ENCODE data around the gene CCR7.

The CCR7 gene, protein sequence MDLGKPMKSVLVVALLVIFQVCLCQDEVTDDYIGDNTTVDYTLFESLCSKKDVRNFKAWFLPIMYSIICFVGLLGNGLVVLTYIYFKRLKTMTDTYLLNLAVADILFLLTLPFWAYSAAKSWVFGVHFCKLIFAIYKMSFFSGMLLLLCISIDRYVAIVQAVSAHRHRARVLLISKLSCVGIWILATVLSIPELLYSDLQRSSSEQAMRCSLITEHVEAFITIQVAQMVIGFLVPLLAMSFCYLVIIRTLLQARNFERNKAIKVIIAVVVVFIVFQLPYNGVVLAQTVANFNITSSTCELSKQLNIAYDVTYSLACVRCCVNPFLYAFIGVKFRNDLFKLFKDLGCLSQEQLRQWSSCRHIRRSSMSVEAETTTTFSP

GRCh38 chr17:40564883-40565768, at the start of gene CCR7:
Gene CCR7 (minus strand): TSS chr17:40565472. CDS start chr17:40565409, 63 bp downstream.
- DNase-seq (ENCODE audit: low read depth) = no peak
- no peak within 1 kb of the TSS for H3K4me3 ChIP-seq (ENCODE audit: low read length)
- TF ChIP-seq, protein P1, sequence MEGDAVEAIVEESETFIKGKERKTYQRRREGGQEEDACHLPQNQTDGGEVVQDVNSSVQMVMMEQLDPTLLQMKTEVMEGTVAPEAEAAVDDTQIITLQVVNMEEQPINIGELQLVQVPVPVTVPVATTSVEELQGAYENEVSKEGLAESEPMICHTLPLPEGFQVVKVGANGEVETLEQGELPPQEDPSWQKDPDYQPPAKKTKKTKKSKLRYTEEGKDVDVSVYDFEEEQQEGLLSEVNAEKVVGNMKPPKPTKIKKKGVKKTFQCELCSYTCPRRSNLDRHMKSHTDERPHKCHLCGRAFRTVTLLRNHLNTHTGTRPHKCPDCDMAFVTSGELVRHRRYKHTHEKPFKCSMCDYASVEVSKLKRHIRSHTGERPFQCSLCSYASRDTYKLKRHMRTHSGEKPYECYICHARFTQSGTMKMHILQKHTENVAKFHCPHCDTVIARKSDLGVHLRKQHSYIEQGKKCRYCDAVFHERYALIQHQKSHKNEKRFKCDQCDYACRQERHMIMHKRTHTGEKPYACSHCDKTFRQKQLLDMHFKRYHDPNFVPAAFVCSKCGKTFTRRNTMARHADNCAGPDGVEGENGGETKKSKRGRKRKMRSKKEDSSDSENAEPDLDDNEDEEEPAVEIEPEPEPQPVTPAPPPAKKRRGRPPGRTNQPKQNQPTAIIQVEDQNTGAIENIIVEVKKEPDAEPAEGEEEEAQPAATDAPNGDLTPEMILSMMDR (conservative IDR thresholded peaks at IDR 0.05; ENCODE audit: low read length) = no peak

GRCh38 chr17:40614431-40615067, 49.3 kb upstream of the CCR7 start:
- TF ChIP-seq, protein P1 (conservative IDR thresholded peaks at IDR 0.05; ENCODE audit: low read length) = no peak
- no peak overlapping the region for H3K4me3 ChIP-seq (ENCODE audit: low read length)

GRCh38 chr17:40613467-40614154, 48.3 kb upstream of the CCR7 start:
- no peak overlapping the region for H3K4me3 ChIP-seq (ENCODE audit: low read length)
- DNase-seq (ENCODE audit: low read depth) = no peak
- TF ChIP-seq, protein P1 (conservative IDR thresholded peaks at IDR 0.05; ENCODE audit: low read length) = no peak

More at GRCh38 chr17:40614431-40615067, 49.3 kb upstream of the CCR7 start:
- no peak for DNase-seq (ENCODE audit: low read depth)

GRCh38 chr17:40612599-40613244, 47.5 kb upstream of the CCR7 start:
- no peak for DNase-seq (ENCODE audit: low read depth)
- TF ChIP-seq, protein P1 (conservative IDR thresholded peaks at IDR 0.05; ENCODE audit: low read length) = no peak
- H3K4me3 ChIP-seq (ENCODE audit: low read length) = no peak overlapping the region

GRCh38 chr17:40611840-40612474, 46.7 kb upstream of the CCR7 start:
- DNase-seq (ENCODE audit: low read depth) = no peak
- TF ChIP-seq, protein P1 (conservative IDR thresholded peaks at IDR 0.05; ENCODE audit: low read length) = no peak
- no peak overlapping the region for H3K4me3 ChIP-seq (ENCODE audit: low read length)

GRCh38 chr17:40610359-40610758, 45.1 kb upstream of the CCR7 start:
- no peak for DNase-seq (ENCODE audit: low read depth)
- TF ChIP-seq, protein P1 (conservative IDR thresholded peaks at IDR 0.05; ENCODE audit: low read length) = no peak
- H3K4me3 ChIP-seq (ENCODE audit: low read length) = no peak overlapping the region
